HEK293 (cell line): ENCODE data around the gene FUT6.

Experiments
- ZNF174 ChIP-seq: fragments of 450-650 bp; formaldehyde crosslinking; IDR thresholded peaks from 2 replicates; pipeline ENCODE4 v1.5.0; 2017; ENCODE audit warnings: missing biosample characterization, mild to moderate bottlenecking, missing genetic modification characterization
- ZNF623 ChIP-seq: fragments of 450-650 bp; formaldehyde crosslinking; IDR thresholded peaks from 2 replicates; pipeline ENCODE4 v1.5.1; 2016; ENCODE audit warnings: missing biosample characterization, missing genetic modification characterization
- ZSCAN16 ChIP-seq: fragments of 450-650 bp; formaldehyde crosslinking; IDR thresholded peaks from 2 replicates; pipeline ENCODE4 v1.5.1; 2016; ENCODE audit warnings: missing biosample characterization, missing genetic modification characterization
- TF ChIP-seq, protein P1 (sequence below): fragments of 450-650 bp; formaldehyde crosslinking; IDR thresholded peaks from 2 replicates; pipeline ENCODE4 v1.5.1; 2016; ENCODE audit warnings: missing biosample characterization, missing genetic modification characterization
- TF ChIP-seq, protein P2 (sequence below): sonication (generic); formaldehyde crosslinking; IDR thresholded peaks from 2 replicates; pipeline ENCODE4 v1.8.1; 2022; ENCODE audit warnings: mild to moderate bottlenecking, moderate library complexity, missing genetic modification reagents
- TF ChIP-seq, protein P3 (sequence below): fragments of 450-650 bp; formaldehyde crosslinking; conservative IDR thresholded peaks from 2 replicates; pipeline ENCODE4 v1.5.1; 2016; ENCODE audit warnings: low read depth, missing biosample characterization, missing genetic modification characterization
- TF ChIP-seq, protein P4 (sequence below): fragments of 450-650 bp; formaldehyde crosslinking; IDR thresholded peaks from 2 replicates; pipeline ENCODE4 v1.5.1; 2016; ENCODE audit warnings: missing biosample characterization, missing genetic modification characterization, borderline replicate concordance
- TF ChIP-seq, protein P5 (sequence below): fragments of 450-650 bp; formaldehyde crosslinking; IDR thresholded peaks from 2 replicates; pipeline ENCODE4 v1.5.1; 2016; ENCODE audit warnings: missing biosample characterization, missing genetic modification characterization

DNA sequence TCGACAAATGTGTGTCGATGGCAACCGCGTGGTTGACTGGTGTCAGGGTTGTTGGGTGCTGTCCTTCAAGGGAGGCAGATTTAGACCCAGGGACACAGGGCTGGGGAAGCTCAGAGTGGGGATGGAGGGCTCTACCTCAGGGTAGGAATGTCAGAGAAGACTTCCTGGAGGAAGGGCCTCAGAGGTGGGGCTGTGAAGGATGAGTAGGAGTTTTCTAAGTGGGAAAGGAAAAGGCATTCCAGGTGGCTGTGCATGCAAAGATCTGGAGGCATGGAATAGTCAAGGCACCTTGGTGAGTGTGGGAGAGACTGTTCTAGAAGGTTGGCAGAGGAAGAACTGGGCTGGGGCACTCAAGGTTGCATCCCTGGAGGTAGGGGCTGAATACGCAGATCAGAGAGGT lies 32.6 kb downstream of the FUT6 start:
- TF ChIP-seq, protein P1, sequence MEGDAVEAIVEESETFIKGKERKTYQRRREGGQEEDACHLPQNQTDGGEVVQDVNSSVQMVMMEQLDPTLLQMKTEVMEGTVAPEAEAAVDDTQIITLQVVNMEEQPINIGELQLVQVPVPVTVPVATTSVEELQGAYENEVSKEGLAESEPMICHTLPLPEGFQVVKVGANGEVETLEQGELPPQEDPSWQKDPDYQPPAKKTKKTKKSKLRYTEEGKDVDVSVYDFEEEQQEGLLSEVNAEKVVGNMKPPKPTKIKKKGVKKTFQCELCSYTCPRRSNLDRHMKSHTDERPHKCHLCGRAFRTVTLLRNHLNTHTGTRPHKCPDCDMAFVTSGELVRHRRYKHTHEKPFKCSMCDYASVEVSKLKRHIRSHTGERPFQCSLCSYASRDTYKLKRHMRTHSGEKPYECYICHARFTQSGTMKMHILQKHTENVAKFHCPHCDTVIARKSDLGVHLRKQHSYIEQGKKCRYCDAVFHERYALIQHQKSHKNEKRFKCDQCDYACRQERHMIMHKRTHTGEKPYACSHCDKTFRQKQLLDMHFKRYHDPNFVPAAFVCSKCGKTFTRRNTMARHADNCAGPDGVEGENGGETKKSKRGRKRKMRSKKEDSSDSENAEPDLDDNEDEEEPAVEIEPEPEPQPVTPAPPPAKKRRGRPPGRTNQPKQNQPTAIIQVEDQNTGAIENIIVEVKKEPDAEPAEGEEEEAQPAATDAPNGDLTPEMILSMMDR (tag by site-specific recombination) = no peak
- TF ChIP-seq, protein P2, sequence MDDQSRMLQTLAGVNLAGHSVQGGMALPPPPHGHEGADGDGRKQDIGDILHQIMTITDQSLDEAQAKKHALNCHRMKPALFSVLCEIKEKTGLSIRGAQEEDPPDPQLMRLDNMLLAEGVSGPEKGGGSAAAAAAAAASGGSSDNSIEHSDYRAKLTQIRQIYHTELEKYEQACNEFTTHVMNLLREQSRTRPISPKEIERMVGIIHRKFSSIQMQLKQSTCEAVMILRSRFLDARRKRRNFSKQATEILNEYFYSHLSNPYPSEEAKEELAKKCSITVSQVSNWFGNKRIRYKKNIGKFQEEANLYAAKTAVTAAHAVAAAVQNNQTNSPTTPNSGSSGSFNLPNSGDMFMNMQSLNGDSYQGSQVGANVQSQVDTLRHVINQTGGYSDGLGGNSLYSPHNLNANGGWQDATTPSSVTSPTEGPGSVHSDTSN = no peak
- TF ChIP-seq ZSCAN16 (tag by site-specific recombination) = no peak
- TF ChIP-seq, protein P3, sequence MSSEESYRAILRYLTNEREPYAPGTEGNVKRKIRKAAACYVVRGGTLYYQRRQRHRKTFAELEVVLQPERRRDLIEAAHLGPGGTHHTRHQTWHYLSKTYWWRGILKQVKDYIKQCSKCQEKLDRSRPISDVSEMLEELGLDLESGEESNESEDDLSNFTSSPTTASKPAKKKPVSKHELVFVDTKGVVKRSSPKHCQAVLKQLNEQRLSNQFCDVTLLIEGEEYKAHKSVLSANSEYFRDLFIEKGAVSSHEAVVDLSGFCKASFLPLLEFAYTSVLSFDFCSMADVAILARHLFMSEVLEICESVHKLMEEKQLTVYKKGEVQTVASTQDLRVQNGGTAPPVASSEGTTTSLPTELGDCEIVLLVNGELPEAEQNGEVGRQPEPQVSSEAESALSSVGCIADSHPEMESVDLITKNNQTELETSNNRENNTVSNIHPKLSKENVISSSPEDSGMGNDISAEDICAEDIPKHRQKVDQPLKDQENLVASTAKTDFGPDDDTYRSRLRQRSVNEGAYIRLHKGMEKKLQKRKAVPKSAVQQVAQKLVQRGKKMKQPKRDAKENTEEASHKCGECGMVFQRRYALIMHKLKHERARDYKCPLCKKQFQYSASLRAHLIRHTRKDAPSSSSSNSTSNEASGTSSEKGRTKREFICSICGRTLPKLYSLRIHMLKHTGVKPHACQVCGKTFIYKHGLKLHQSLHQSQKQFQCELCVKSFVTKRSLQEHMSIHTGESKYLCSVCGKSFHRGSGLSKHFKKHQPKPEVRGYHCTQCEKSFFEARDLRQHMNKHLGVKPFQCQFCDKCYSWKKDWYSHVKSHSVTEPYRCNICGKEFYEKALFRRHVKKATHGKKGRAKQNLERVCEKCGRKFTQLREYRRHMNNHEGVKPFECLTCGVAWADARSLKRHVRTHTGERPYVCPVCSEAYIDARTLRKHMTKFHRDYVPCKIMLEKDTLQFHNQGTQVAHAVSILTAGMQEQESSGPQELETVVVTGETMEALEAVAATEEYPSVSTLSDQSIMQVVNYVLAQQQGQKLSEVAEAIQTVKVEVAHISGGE = no peak
- no peak for TF ChIP-seq ZNF623
- TF ChIP-seq, protein P4, sequence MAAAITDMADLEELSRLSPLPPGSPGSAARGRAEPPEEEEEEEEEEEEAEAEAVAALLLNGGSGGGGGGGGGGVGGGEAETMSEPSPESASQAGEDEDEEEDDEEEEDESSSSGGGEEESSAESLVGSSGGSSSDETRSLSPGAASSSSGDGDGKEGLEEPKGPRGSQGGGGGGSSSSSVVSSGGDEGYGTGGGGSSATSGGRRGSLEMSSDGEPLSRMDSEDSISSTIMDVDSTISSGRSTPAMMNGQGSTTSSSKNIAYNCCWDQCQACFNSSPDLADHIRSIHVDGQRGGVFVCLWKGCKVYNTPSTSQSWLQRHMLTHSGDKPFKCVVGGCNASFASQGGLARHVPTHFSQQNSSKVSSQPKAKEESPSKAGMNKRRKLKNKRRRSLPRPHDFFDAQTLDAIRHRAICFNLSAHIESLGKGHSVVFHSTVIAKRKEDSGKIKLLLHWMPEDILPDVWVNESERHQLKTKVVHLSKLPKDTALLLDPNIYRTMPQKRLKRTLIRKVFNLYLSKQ (tag by site-specific recombination) = no peak
- TF ChIP-seq ZNF174 (tag by site-specific recombination) = no peak
- TF ChIP-seq, protein P5, sequence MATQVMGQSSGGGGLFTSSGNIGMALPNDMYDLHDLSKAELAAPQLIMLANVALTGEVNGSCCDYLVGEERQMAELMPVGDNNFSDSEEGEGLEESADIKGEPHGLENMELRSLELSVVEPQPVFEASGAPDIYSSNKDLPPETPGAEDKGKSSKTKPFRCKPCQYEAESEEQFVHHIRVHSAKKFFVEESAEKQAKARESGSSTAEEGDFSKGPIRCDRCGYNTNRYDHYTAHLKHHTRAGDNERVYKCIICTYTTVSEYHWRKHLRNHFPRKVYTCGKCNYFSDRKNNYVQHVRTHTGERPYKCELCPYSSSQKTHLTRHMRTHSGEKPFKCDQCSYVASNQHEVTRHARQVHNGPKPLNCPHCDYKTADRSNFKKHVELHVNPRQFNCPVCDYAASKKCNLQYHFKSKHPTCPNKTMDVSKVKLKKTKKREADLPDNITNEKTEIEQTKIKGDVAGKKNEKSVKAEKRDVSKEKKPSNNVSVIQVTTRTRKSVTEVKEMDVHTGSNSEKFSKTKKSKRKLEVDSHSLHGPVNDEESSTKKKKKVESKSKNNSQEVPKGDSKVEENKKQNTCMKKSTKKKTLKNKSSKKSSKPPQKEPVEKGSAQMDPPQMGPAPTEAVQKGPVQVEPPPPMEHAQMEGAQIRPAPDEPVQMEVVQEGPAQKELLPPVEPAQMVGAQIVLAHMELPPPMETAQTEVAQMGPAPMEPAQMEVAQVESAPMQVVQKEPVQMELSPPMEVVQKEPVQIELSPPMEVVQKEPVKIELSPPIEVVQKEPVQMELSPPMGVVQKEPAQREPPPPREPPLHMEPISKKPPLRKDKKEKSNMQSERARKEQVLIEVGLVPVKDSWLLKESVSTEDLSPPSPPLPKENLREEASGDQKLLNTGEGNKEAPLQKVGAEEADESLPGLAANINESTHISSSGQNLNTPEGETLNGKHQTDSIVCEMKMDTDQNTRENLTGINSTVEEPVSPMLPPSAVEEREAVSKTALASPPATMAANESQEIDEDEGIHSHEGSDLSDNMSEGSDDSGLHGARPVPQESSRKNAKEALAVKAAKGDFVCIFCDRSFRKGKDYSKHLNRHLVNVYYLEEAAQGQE (tag by site-specific recombination) = no peak
